ENCODE data around the gene MYRIP.
"Not testable (repeated sequence)": the region's sequence is repeated elsewhere in the genome, so short reads cannot be mapped to it uniquely, and the experiment has no call there.

DNA sequence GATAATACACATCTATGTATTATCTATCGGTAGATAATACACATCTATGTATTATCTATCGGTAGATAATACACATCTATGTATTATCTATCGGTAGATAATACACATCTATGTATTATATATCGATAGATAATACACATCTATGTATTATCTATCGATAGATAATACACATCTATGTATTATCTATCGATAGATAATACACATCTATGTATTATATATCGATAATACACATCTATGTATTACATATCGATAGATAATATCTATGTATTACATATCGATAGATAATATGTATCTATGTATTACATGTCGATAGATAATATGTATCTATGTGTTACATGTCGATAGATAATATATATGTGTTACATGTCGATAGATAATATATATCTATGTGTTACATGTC lies 275.0 kb downstream of the MYRIP start:
- TF ChIP-seq, protein P1, sequence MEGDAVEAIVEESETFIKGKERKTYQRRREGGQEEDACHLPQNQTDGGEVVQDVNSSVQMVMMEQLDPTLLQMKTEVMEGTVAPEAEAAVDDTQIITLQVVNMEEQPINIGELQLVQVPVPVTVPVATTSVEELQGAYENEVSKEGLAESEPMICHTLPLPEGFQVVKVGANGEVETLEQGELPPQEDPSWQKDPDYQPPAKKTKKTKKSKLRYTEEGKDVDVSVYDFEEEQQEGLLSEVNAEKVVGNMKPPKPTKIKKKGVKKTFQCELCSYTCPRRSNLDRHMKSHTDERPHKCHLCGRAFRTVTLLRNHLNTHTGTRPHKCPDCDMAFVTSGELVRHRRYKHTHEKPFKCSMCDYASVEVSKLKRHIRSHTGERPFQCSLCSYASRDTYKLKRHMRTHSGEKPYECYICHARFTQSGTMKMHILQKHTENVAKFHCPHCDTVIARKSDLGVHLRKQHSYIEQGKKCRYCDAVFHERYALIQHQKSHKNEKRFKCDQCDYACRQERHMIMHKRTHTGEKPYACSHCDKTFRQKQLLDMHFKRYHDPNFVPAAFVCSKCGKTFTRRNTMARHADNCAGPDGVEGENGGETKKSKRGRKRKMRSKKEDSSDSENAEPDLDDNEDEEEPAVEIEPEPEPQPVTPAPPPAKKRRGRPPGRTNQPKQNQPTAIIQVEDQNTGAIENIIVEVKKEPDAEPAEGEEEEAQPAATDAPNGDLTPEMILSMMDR (IDR thresholded peaks at IDR 0.05; ENCODE audit: low read depth, low read length, poor library complexity, severe bottlenecking) = not testable (repeated sequence)
- TF ChIP-seq EZH2phosphoT487 (IDR thresholded peaks at IDR 0.05; ENCODE audit: borderline replicate concordance, low read length) = not testable (repeated sequence)

Data from DOHH2 (cell line).